NCI-H2107 treated with DMSO at 0.1 percent for 48 hours (cell line): ENCODE results near the gene C14orf180.
A peak's percentile ranks its signal among the peaks of the same experiment; 100 is the strongest.

Source experiments
- DNase-seq: peaks from one replicate; lab custom pipeline; 2025; ENCODE audit not compliant: unreplicated experiment; lab: John Stamatoyannopoulos, UW

Gene C14orf180

GRCh38 chr14:104577426-104577825 is 2.1 kb upstream of the C14orf180 start:
- DNase-seq: no peak

GRCh38 chr14:104577847-104578301 is 1.7 kb upstream of the C14orf180 start:
- no peak for DNase-seq

GRCh38 chr14:104578321-104578720 is 1.2 kb upstream of the C14orf180 start:
- no peak for DNase-seq

- peak; percentile 35 for DNase-seq
Measured at GRCh38 chr14:104579939-104580338, 375 bp downstream of the C14orf180 start.

GRCh38 chr14:104580961-104581360 is 1.4 kb downstream of the C14orf180 start:
- DNase-seq: peak; percentile 82

GRCh38 chr14:104581521-104581920 is 2.0 kb downstream of the C14orf180 start:
- no peak for DNase-seq

GRCh38 chr14:104582005-104582404 is 2.4 kb downstream of the C14orf180 start:
- DNase-seq: no peak

GRCh38 chr14:104582662-104583061 is 3.1 kb downstream of the C14orf180 start:
- no peak for DNase-seq

- no peak for DNase-seq
Measured at GRCh38 chr14:104583424-104584306, 4.1 kb downstream of the C14orf180 start.

- no peak for DNase-seq
Measured at GRCh38 chr14:104584557-104584956, 5.0 kb downstream of the C14orf180 start.

- no peak for DNase-seq
Measured at GRCh38 chr14:104585966-104586697, 6.6 kb downstream of the C14orf180 start.

- DNase-seq: no peak
Measured at GRCh38 chr14:104586832-104587620, 7.5 kb downstream of the C14orf180 start.

GRCh38 chr14:104587641-104588040 is 8.1 kb downstream of the C14orf180 start:
- DNase-seq: no peak

GRCh38 chr14:104588066-104588857 is 8.7 kb downstream of the C14orf180 start:
- DNase-seq: peak; percentile 22

GRCh38 chr14:104589338-104590195 is 10.0 kb downstream of the C14orf180 start:
- no peak for DNase-seq

GRCh38 chr14:104590240-104590965 is 10.8 kb downstream of the C14orf180 start:
- DNase-seq: no peak

GRCh38 chr14:104591031-104591430 is 11.5 kb downstream of the C14orf180 start:
- no peak for DNase-seq

- DNase-seq: no peak
Measured at GRCh38 chr14:104591506-104592291, 12.1 kb downstream of the C14orf180 start.
